NB4 (cell line): ENCODE results near the gene GRM1.

ENCODE experiments used
- CTCF ChIP-seq: IDR thresholded peaks from one replicate; pipeline ENCODE4 v1.5.1; 2012; ENCODE audit warnings: low read depth, low read length
- MAX ChIP-seq: IDR thresholded peaks from 2 replicates; pipeline ENCODE4 v1.6.1; 2011; ENCODE audit warnings: low read depth, low read length
- MYC ChIP-seq: IDR thresholded peaks from 2 replicates; pipeline ENCODE4 v1.6.1; 2011; ENCODE audit warnings: low read depth, low read length
- POLR2A ChIP-seq: IDR thresholded peaks from 2 replicates; pipeline ENCODE4 v1.6.1; 2011; ENCODE audit warnings: mild to moderate bottlenecking; ENCODE audit not compliant: insufficient read length; ENCODE audit errors: extremely low read depth

GRCh38 chr6:146090474-146090873 is 61.6 kb downstream of the GRM1 start:
- no peak for TF ChIP-seq CTCF
- no peak for TF ChIP-seq POLR2A
- no peak for TF ChIP-seq MAX
- no peak for TF ChIP-seq MYC
